Amygdala (tissue), 56 donors: ENCODE measurements around the gene STX17.
"Not testable (repeated sequence)": the region's sequence is repeated elsewhere in the genome, so short reads cannot be mapped to it uniquely, and the experiment has no call there.

Experiments
- DNase-seq, 56 donors: peaks; one replicate each; lab custom pipeline; 2025; lab: John Stamatoyannopoulos, UW

STX17 gene

GRCh38 chr9:99906403-99907207, at the start of gene STX17:
Gene STX17, plus strand, starts transcription at chr9:99906654. Its CDS starts 8,586 bp downstream, at chr9:99915240.
- peak in 54 of 56 donors; percentile 7 to 85 (median 65) for DNase-seq

- not testable (repeated sequence) for DNase-seq
Measured at GRCh38 chr9:99857576-99857975, 48.9 kb upstream of the STX17 start.

DNA sequence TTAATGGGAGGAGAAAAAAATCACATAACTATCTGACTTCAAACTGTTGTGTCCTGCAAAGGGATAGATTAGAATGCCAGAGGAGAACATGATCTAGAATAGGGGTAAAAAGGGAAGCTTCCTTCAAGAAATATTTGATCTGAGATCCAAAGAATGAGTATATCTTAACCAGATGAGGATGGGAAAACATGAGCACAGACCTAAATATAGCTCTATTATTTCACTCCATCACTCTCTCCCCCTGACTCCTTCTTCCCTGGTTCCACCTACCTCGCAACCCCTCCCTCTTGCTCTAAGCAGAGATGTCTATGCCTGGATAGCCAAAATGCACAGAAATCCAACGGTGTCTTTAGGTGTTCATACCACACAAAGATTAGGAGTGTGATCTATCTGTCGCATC, 48.4 kb upstream of the STX17 start:
- no peak for DNase-seq

DNA sequence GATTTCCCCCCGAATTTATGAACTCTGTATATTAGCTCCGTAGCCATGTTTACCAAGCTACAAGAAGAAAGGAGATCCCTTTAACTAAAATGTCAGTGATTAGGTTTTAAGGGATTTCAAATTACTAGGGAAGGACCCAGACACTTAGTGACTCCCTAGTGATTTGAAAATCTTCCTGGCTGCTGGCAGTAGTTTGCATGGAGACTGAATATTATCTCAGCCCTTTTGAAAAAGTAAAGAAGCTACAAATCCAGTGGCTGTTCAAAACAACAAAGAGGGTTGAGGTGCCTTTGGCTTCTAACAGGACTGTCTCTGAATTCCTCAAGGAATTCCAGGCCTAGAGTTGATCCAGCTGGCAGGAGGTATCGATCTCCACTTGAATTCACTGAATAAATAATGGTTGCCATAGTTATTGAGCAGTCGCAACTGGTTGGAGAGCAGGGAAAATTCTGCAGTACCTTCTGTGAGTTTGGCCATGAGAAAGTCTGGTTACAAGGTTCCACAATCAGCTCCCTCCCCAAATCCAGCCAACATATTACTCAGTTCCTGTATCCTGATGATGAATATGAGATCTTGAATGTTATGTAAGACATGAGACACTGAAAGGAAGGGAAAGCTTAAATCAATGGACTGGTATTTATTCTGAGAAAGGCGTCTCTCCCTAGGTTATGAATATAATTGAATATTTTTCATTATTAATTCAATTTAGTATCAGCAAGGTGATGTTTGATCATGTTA, 47.0 kb upstream of the STX17 start:
- peak in 1 of 56 donors; percentile 2 for DNase-seq

DNA sequence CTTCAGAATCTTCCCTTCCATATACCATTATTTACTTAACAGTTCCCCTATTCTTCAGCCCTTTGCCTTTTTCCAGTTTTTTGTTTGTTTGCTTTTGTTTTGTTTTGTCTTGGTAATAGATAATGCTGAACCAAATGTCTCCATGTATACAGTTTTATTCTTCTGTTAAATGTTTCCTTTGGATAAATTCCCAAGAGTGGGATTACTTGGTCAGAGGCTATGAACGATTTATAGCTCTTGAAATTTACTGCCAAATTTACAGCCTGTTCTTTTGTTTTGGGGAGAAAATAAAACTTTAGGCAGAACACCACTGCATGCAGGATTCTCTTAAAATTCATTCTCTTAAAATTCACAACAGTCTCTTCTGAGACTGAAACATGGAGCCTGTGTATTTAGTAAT, 46.2 kb upstream of the STX17 start:
- no peak for DNase-seq

- DNase-seq = no peak
Measured at GRCh38 chr9:99863955-99864354, 42.5 kb upstream of the STX17 start.

DNA sequence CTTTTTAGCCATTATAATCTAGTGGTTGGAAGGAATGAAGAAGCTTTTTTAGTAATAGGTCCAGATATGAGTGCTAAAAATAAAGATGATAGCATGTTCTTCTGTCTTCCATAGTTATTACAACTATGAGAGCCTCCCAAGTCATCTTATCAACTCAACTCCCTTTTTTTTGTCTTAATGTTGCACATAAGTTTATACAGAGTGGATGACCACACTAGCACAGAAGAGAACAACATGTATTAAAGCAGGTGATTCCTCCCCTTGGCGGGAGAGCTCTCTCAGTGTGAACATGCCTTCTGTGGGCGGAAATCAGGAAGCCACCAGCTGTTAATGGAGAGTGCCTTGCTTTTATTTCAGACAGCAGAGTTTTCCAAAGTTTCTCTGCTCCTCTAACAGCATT, 40.1 kb upstream of the STX17 start:
- peak in 5 of 56 donors; percentile 1 to 6 (median 2) for DNase-seq

DNA sequence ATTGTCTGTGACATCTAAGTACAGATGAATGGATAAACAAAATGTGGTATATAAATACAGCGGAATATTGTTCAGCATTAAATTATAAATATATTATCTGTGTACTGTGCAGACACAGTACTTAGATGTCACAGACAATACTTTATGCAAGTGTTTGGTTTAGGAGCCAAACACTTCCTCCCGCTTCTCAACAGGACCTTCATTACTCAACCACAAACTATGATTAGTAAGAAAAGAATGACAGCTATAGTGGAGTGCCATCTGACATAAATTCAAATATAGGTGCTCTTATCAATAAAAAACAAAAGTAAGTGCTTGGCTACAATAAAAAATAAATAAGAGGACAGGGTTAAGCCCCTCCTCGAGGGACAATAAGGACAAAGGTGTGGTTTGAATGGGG, 38.9 kb upstream of the STX17 start:
- no peak for DNase-seq

GRCh38 chr9:99867968-99868367, 38.5 kb upstream of the STX17 start:
- no peak for DNase-seq

DNA sequence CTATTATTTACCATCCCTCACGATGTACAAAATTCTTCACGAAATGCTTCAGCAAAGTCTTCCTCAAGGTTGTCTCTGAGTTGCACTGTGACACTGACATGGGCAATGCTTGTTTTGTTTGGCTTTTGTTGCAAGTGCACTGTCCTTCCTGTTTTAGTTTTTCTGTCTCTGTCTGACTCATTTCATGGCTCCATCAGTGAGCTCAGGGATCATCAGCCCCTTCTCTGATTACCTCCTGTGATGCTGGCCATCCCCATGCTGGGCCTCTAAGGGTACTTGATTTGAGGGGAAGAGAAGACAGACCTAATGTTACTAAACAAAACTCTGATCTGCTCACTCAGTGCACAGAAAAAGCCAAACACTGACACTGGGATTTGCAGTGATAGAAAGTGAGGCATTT, 37.6 kb upstream of the STX17 start:
- no peak for DNase-seq

- DNase-seq = no peak
Measured at GRCh38 chr9:99870126-99870525, 36.3 kb upstream of the STX17 start.

GRCh38 chr9:99873531-99873930, 32.9 kb upstream of the STX17 start:
- no peak for DNase-seq

DNA sequence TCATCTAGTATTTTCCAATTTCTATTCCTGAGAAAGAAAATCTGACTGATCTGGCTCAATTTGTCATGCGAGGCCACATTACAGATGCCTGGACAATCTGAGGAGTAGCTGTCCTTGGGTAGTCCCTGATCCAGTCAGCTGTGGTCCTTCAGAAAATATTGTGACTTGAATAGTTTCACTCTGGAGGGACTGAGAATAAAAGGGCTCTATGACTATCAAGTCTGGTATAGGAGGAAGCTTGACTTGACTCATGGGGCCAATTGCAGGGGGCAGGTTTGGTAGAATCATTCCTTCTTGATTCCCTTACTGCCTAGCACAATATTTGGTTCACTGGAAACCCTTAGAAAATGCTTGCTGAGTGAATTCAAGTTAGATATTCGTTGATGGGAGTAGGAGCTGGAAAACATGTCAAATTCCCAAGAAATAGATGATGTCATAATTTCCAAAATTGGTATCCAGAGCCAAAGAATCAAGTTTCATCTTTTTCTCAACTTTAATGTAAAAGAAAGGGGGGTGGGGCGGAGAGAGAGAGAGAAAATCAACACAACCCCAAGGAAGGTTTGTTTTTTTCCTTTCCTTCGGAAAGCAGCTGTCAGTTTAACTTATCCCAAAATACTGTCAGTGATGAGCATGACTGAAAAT, 32.4 kb upstream of the STX17 start:
- no peak for DNase-seq

- no peak for DNase-seq
Measured at GRCh38 chr9:99876190-99876589, 30.3 kb upstream of the STX17 start.

DNA sequence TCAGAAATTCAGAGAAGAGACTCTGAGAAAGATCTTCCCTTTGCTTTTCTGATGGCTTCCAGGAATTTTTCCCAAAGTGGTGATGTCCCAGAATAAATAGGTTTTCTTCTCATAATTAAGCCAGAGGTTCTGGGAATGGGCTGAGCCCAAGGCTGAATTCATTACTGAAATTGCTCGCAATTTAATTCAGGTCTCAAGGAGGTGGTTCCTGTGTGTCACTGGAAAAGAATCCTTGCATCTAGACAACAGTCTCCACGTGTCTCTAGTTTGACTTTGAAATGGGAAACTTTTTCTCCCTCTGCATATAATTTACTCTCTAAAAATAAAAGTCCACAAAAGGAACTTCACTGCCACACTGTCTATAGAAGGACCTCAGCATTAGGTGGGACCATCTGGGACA, 27.8 kb upstream of the STX17 start:
- DNase-seq = no peak

DNA sequence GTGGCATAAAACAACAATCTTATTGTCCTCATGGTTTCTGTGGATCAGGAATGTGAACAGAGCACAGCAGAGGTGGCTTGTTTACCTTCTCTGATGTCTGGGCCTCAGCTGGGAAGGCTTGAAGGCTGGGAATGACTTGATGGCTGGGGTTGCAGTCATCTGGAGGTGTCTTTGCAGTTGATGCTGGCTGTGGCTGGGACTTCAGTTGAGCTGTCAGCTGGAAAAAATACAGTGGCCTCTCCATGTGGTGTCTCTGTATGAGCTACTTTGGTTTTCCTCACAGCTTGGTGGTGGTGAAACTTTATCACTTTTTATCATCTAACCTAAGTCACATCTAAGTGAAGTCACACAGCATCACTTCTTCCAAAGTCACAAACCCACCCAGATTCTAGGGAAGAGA, 24.7 kb upstream of the STX17 start:
- DNase-seq = no peak

DNA sequence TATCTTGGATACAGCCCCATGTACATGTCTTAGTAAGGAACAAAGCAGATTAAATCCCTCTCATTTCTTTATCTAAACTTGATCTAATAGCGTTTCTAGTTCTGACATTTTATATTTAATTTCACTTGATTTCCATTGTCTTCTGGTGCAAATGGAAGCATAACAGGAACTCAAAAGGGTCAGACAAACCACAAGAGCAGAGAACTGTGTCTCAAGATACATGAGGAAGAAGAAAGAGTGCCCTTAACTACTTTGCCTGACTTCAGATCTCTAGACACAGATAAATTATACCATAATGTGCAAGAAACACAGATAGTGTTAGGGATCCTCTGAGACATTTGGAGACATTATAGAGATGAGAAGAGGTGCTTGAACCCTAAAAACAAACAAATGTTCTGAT, 20.7 kb upstream of the STX17 start:
- DNase-seq = no peak

DNA sequence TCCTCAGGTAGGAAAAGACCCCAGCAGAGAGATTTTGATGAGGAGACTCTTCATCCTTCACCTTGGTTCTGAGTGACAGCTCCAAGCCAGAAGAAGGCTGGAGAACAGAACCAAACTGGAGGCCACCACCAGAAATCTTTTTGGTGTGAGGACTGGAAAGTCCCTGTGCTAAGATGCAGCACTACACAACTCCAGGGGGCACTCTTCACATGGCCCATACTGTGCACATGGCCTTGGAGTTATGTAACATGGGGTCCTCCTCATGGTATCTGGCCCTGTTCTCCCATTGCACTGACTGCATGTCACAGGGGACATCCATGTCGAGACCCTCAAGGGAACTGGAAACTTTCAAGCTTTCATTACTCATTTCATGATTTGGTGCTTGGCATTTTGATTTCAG, 17.3 kb upstream of the STX17 start:
- no peak for DNase-seq

DNA sequence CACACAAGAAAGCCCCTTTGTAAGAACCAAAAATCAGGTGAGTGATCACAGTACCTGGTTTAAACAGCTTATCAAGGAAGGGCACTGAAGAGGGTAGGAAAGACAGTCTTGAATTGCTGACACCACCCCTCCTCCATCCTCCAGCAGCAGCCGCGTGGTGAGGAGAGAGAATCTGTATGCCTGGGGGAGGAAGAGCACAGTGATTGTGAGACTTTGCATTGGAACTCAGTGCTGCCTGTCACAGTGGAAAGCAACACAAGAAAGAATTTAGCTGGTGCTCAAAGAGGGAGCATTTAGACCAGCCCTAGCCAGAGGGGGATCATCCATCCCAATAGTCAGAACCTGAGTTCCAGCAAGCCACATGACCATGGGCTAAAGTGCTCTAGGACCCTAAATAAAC, 11.6 kb upstream of the STX17 start:
- DNase-seq = no peak

DNA sequence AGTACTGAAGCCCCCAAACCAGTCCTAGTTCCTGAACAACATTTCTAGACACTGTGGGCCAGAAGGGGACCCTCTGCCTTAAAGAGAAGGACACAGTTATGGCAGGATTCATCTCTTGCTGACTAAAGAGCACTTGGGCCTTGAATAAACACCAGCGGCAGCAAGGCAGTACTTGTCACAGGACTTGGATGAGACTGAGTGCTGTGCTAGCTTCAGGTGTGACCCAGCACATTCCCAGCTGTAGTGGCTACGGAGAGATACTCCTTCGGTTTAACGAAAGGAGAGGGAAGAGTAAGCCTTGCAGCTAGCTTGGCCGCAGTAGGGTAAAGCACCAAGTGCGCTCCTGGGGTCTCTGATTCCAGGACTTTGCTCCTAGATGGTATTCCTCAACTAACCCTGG, 10.9 kb upstream of the STX17 start:
- DNase-seq = no peak

DNA sequence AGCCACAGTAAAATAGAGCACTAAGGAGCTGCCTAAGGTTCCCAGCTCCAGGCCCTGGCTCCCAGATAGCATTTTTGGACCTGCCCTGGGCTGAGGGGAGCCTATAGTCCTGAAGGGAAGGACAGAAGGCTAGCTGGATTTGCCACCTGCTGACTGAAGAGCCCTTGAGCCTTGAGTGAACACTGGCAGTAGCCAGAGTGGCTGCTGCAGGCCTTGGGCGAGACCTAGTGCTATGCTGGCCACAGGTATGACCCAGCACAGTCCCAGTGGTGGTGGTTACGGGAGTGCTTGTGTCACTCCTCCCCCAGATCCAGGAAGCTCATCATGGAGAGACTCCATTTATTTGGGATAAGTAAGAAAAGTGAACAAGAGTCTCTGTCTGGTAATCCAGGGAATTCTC, 10.3 kb upstream of the STX17 start:
- no peak for DNase-seq

DNA sequence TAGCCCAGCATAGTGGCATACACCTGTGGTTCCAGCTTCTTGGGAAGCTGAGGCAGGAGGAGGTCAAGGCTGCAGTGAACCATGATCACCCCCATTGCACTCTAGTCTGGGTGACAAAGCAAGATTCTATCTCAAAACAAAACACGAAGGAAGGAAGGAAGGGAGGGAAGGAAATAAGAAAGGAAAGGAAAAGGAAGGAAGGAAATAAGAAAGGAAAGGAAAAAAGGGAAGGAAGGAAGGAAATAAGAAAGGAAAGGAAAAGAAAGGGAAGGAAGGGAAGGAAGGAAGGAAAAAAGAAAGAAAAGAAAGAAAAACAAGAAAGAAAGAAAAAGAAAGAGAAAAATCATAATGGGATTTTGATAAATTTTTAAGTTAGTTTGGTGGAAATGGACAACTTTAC, 3.1 kb upstream of the STX17 start:
- DNase-seq = no peak
